Measurements from ENCODE around the gene ATRN.

- no peak for TF ChIP-seq CTCF (IDR thresholded peaks at IDR 0.05; ENCODE audit: extremely low read depth in 1 of 2, insufficient read depth in 1 of 2, low read depth in 1 of 2, low read length in 2 of 2)
- no peak for TF ChIP-seq EZH2 (IDR thresholded peaks at IDR 0.05; ENCODE audit: borderline replicate concordance, low read depth, low read length, severe bottlenecking)
- TF ChIP-seq POLR2A (IDR thresholded peaks at IDR 0.05; ENCODE audit: low read depth, low read length), result no peak
- no peak for TF ChIP-seq MYC (IDR thresholded peaks at IDR 0.05; ENCODE audit: low read depth, low read length)
- TF ChIP-seq POLR2AphosphoS5 (IDR thresholded peaks at IDR 0.05; ENCODE audit: insufficient read depth, low read depth, low read length), result no peak
- no peak for TF ChIP-seq MAX (IDR thresholded peaks at IDR 0.05; ENCODE audit: insufficient read depth, insufficient read length)
- no peak for TF ChIP-seq JUN (IDR thresholded peaks at IDR 0.05; ENCODE audit: borderline replicate concordance, insufficient read depth, insufficient read length, low read depth)
- TF ChIP-seq GATA2 (IDR thresholded peaks at IDR 0.05; ENCODE audit: insufficient read depth, insufficient read length, low read depth, low read length), result no peak
- no peak for TF ChIP-seq FOS (IDR thresholded peaks at IDR 0.05; ENCODE audit: borderline replicate concordance, insufficient read depth, low read length)
Observed at GRCh38 chr20:3553663-3554062, 82.8 kb downstream of the ATRN start.
